ENCODE results near the gene TULP4.
A peak's percentile ranks its signal among the peaks of the same experiment; 100 is the strongest.
"Not testable (repeated sequence)": the region's sequence is repeated elsewhere in the genome, so short reads cannot be mapped to it uniquely, and the experiment has no call there.

TULP4 gene

GRCh38 chr6:158398252-158399024 lies 86.2 kb downstream of the TULP4 start:
- DNase-seq = no peak

- no peak for DNase-seq
These were observed 86.9 kb downstream of the TULP4 start for GRCh38 chr6:158399040-158399700.

DNA sequence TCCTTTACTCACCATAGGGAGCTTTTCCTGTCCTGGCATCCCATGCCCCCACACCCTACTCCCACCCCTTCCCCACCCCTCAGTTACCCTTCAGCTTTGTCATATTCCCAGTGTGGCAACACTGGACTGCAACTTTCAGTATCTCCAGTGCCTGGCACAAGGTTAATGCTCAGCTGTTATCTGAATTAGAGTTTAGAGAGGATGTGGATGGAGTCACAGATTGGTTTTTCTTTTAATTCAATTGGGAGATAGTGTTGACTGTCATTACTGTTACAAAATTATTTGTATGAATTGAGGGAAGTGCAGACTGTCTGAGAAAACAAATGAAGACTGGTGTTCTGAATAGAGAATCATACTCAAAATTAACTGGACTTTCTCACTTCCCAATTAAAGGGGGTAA lies 89.9 kb downstream of the TULP4 start:
- peak in 1 of 2 donors; percentile 15 for DNase-seq

- DNase-seq = not testable (repeated sequence)
These were observed 93.1 kb downstream of the TULP4 start for GRCh38 chr6:158405321-158405831.

DNA sequence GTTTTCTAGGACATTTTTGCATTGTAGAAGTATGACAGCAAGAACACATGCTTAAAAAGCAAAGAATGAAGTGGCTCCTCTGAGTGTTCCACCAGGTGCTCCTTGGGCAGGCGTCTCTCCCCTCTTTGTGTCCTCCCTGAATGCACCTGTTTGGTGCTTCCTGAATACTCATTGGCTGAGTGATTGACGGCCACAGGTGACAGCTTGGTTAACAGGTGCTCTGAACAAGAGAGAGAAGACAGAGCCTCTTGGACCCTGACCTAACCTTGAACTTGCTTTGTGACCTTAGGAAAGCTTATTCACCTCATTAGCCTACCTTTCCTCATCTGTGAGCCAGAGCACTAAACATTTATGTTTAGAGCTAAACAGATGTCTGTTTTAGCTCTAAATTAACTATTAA lies 93.7 kb downstream of the TULP4 start:
- DNase-seq = no peak

- DNase-seq = no peak
These were observed 94.5 kb downstream of the TULP4 start for GRCh38 chr6:158406736-158407135.

- no peak for DNase-seq
These were observed 95.7 kb downstream of the TULP4 start for GRCh38 chr6:158408013-158408412.

GRCh38 chr6:158408552-158409130 lies 96.4 kb downstream of the TULP4 start:
- DNase-seq = no peak

GRCh38 chr6:158409451-158409850 lies 97.2 kb downstream of the TULP4 start:
- DNase-seq = peak; percentile 22 to 39

DNA sequence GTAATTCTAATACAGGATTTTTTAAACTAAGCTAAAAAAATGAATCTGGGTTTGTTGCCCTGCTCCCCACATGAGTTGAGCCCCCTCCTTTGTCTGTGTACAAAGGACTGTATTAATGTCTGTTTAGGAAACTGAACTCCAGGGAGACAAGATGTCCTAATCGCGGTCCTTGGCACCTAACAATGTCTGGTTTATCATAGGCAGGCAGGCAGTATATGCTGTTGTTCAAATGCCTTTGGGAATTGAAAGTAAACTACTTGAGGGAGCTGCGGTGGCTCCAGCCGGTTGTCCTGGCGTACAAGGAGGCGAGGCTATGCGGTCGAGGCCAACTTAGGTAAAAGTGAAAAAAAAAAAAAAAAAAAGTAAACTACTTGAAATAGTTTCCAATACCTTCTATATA lies 98.5 kb downstream of the TULP4 start:
- no peak for DNase-seq

GRCh38 chr6:158411998-158412397 lies 99.7 kb downstream of the TULP4 start:
- no peak for DNase-seq

DNA sequence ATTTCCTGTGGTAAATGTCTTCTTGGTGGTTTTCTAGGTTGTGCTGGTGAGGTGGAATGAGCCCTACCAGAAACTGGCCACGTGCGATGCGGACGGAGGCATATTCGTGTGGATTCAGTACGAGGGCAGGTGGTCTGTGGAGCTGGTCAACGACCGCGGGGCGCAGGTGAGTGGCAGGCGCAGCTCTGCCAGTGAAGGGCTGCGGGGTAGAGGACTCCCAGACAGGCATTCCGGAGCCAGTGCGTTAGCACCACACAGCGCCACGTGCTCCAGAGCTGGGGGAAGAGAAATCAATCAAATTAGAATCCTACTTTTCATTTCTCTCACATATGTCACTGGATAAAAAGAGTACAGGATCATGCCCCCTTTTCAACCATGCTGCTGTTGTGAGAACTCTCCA lies 100.8 kb downstream of the TULP4 start:
- no peak for DNase-seq

DNA sequence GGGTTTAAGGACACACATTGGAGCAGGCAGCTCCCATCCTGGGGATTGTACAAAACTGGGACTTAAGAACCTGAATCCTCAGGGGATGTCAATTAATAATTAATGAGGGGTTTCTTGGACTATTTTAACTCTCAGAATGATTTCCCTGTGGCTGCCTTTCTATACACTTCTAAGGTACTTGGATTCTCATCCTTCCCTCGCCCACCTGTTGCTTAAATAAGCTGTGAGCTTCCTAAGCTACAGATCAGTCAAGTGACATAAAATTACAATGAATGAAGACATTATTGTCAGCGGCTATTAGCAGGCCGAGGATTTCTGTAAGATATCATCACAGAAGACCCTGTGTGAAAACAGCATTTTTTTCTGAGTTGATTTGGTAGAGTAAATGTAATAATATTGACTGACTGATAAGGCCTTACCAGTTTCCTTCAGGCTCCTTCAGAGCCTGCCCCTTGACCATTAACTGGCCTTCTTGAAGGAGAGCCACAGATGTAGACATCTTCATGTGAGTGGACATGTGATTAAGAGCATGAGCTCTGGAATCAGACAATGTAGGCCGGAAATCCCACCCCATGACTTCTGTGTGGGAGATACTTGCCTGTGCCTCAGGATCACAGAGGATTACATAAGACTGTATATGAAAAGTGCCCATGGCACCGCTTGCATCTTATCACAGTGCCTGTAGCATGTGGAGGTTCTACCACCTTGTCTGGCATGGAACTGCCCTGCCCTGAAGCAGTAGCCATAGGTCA lies 101.7 kb downstream of the TULP4 start:
- peak; percentile 16 to 73 for DNase-seq

DNA sequence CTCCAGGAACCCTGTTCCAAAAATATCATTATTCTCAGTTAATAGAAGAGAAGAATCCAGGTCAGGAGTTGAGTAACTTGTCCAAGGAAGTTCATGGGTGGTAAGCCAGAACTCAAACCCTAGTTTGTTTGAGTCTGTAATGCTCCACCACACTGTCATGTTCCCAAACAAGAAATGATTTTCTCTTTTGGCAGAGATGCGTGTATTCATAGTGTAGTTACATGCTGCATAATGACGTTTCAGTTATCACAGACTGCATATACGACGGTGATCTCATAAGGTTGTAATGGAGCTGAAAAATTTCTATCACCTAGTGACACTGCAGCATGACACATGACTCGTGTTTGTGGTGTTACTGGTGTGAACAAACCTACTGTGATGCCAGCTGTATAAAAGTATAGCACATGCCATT lies 102.6 kb downstream of the TULP4 start:
- DNase-seq = no peak

DNA sequence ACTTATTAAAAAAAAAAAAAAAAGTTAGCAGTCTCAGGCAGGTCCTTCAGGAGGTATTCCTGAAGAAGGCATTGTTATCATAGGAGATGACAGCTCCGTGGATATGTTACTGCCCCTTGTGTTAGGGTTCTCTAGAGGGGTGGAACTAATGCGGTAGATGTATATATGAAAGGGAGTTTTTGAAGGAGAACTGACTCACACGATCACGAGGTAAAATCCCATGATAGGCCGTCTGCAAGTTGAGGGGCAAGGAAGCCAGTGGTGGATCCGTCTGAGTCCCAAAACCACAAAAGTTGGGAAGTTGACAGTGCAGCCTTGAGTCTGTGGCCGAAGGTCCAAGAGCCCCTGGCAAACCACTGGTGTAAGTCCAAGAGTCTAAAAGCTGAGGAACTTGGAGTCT lies 103.4 kb downstream of the TULP4 start:
- peak in 1 of 2 donors; percentile 37 for DNase-seq

DNA sequence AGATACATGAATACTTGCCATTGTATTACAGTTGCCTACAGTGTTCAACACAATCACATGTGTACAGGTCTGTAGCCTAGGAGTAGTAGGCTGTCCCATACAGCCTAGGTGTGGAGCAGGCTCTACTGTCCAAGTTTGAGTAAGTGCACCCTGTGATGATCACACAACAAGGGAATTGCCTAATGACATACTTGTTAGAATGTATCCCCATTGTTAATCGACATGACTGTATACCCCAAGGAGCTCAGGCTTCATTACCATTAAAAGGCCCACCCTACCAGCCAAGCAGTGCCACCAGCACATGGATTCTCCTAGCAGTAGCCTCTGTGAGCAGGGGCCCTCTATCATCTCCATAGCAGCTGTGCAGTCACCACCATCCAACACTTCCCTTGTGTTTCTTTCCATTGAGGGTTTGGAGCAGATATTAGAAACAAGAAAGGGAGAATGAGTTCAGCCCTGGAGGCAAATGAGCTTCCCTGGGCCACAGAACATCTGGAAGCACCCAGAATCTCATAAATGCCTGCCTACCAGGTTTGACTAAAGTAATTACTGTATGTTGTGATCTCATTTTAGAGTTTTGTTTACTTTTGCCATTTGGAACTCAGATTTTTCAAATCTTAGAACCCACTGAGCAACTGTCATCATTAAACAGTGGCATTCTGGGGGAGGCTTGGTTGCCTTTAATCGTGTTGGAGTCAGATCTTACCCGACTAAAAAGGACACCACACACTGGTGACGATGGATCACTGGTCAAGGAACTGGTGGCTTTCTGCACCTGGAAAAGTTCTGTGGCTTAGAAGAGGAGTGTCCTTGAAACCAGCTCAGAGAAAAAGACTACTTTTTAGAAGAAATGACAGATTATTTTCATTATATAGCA lies 104.9 kb downstream of the TULP4 start:
- no peak for DNase-seq

DNA sequence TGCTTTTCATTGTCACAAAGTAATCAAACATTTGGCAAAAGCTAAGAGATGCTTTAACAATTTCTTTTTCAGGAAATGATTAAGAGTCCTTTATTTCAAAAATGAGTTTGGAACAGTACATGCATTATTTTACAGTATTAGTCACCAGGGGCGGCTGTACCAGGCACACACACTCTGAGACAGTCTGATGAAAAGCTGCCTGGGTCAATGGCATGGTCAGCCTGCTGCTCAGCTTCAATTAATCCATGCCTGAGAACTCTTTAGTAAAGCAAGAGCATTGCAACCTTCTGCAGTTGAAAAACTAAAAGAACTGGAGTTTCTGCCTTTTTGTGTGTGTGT lies 105.5 kb downstream of the TULP4 start:
- no peak for DNase-seq

DNA sequence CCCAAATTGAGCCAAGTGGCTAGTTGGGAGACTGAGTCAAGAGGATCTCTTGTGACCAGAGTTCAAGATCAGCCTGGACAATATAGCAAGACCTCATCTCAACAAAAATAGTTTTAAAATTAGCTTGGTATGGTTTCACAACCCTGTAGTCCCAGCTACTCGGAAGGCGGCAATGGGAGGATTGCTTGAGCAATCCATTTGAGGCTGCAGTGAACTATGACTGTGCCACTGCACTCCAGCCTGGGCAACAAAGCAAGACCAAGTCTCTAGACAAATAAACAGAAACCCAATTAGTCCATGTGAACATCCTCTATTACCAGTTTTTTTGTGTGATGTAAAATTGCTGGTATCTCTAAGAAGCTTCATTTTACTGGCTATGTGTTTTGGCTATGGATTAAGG lies 106.2 kb downstream of the TULP4 start:
- peak in 1 of 2 donors; percentile 54 for DNase-seq

- DNase-seq = no peak
These were observed 107.2 kb downstream of the TULP4 start for GRCh38 chr6:158419339-158419909.

DNA sequence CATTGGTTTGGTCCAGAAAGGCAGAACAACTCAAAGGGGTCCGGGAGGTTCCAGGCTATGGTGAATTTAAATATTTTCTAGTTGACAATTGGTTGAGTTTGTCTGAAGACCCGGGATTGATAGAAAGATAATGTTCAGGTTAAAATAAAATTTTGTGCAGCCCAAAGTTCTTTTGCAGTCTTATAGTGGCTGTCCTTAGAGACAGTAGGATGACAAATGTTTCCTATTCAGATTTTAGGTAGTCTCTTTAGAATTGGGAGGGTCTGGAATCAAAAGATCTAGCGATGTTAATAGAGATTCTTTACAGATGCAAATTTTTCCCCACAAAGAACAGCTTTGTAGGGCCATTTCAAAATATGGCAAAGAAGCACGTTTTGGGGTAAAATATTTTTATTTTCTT lies 109.1 kb downstream of the TULP4 start:
- no peak for DNase-seq

DNA sequence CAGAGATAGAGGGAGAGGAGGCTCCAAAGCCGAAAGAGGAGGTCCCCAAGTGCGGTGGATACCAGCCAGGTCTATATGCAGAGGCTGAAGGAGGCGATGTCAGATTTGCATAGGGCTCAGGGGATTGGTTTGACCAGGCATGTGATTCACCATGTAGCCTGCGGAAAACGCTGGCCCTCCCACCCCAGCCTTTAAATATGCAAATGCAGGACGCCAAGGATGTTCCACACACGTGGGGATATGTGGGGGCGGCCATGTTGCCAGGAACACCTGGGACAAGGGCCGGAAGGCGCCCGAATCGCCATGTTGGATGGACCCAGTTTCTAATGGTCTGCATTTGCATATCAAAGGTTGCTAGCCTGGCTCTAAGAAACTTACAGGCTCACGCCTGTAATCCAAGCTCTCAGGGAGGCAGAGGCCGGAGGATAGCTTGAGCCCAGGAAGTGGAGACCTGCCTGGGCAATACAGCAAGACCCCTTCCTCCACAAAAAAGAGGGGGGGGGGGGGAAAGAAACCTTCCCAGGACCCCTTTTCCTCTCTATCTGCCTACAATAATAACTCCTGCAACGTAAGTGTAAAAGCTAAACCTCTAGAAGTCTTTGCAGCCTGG lies 110.5 kb downstream of the TULP4 start:
- no peak for DNase-seq

Data from inflammatory macrophage treated with lipopolysaccharide for 1 hour (primary cell).